Activated CD4-positive, alpha-beta T cell treated with anti-CD3 and anti-CD28 coated beads, Interleukin-2, amount 10 ng/mL, durations not matched to agents 24 days and 14 days (primary cell): ENCODE measurements around the gene ORC5. TPM values are rescaled to one million over a fixed set of nuclear protein-coding genes. Genes with fewer than 3 reads are reported as not detected.
"Not testable (repeated sequence)": the region's sequence is repeated elsewhere in the genome, so short reads cannot be mapped to it uniquely, and the experiment has no call there.

Source experiments
- DNase-seq: peaks from one replicate; pipeline ENCODE4 v3.0.0; 2022
- H3K27ac Mint-ChIP-seq: one replicate; pipeline ENCODE4 v1.8.0; 2022; ENCODE audit warnings: mild to moderate bottlenecking, mixed read lengths
- H3K27me3 Mint-ChIP-seq: one replicate; pipeline ENCODE4 v1.8.0; 2022; ENCODE audit warnings: mixed read lengths
- H3K36me3 Mint-ChIP-seq: one replicate; pipeline ENCODE4 v1.8.0; 2022; ENCODE audit warnings: low read depth, mild to moderate bottlenecking, mixed read lengths
- H3K4me1 Mint-ChIP-seq: one replicate; pipeline ENCODE4 v1.8.0; 2021; ENCODE audit warnings: mixed read lengths
- H3K4me3 Mint-ChIP-seq: one replicate; pipeline ENCODE4 v1.8.0; 2022; ENCODE audit warnings: mild to moderate bottlenecking, moderate library complexity, mixed read lengths
- H3K9me3 Mint-ChIP-seq: one replicate; pipeline ENCODE4 v1.8.0; 2021; ENCODE audit warnings: mixed read lengths
- intact Hi-C: fragments of 100-400 bp; cut with micrococcal nuclease; formaldehyde crosslinking; loops from one replicate; pipeline ENCODE4 v1.15.1; 2023
- total RNA-seq: library from RNA; stranded (reverse); gene quantifications from 2 replicates; pipeline ENCODE4 v1.2.3, GENCODE V29; 2022

ORC5 gene
- total RNA-seq, 1 donor from 2014 or later, result 35.8 TPM

- H3K4me3 Mint-ChIP-seq, result no peak overlapping the region
- intact Hi-C loops, result no loop called here
- H3K9me3 Mint-ChIP-seq, result no peaks in the 10 kb centered on the region
- H3K27me3 Mint-ChIP-seq, result peaks cover 27% of the 10 kb centered on the region
- no peak for DNase-seq
- no peaks in the 10 kb centered on the region for H3K4me1 Mint-ChIP-seq
- no peak overlapping the region for H3K27ac Mint-ChIP-seq
- no peaks in the 10 kb centered on the region for H3K36me3 Mint-ChIP-seq
Measured at GRCh38 chr7:104225451-104225850, 17.6 kb upstream of the ORC5 start.

GRCh38 chr7:104217620-104218019 is 9.8 kb upstream of the ORC5 start:
- no peaks in the 10 kb centered on the region for H3K4me1 Mint-ChIP-seq
- DNase-seq, result no peak
- H3K27me3 Mint-ChIP-seq, result peaks cover 16% of the 10 kb centered on the region
- H3K4me3 Mint-ChIP-seq, result no peak overlapping the region
- peaks cover 7% of the 10 kb centered on the region for H3K9me3 Mint-ChIP-seq
- intact Hi-C loops, result no loop called here
- H3K27ac Mint-ChIP-seq, result no peak overlapping the region
- H3K36me3 Mint-ChIP-seq, result no peaks in the 10 kb centered on the region

GRCh38 chr7:104209063-104209462 is 1.2 kb upstream of the ORC5 start:
- H3K4me3 Mint-ChIP-seq, result peak overlapping the region; percentile 96
- H3K36me3 Mint-ChIP-seq, result no peaks in the 10 kb centered on the region
- no peak overlapping the region for H3K27ac Mint-ChIP-seq
- H3K9me3 Mint-ChIP-seq, result peaks cover 4% of the 10 kb centered on the region
- no peak for DNase-seq
- peaks cover 17% of the 10 kb centered on the region for H3K4me1 Mint-ChIP-seq
- intact Hi-C loops, result no loop called here
- peaks cover 15% of the 10 kb centered on the region for H3K27me3 Mint-ChIP-seq

GRCh38 chr7:104208421-104208780 is 588 bp upstream of the ORC5 start:
- H3K4me3 Mint-ChIP-seq, result peak overlapping the region; percentile 96
- peak overlapping the region; percentile 95 for H3K27ac Mint-ChIP-seq
- H3K9me3 Mint-ChIP-seq, result peaks cover 4% of the 10 kb centered on the region
- intact Hi-C loops, result no loop called here
- peaks cover 5% of the 10 kb centered on the region for H3K36me3 Mint-ChIP-seq
- H3K27me3 Mint-ChIP-seq, result peaks cover 15% of the 10 kb centered on the region
- no peak for DNase-seq
- peaks cover 17% of the 10 kb centered on the region for H3K4me1 Mint-ChIP-seq

GRCh38 chr7:104207348-104207730 is 474 bp downstream of the ORC5 start:
- peaks cover 17% of the 10 kb centered on the region for H3K4me1 Mint-ChIP-seq
- H3K27ac Mint-ChIP-seq, result peak overlapping the region; percentile 95
- peak; percentile 69 for DNase-seq
- H3K4me3 Mint-ChIP-seq, result peak overlapping the region; percentile 96
- intact Hi-C loops, result no loop called here
- peaks cover 13% of the 10 kb centered on the region for H3K36me3 Mint-ChIP-seq
- H3K9me3 Mint-ChIP-seq, result peaks cover 4% of the 10 kb centered on the region
- H3K27me3 Mint-ChIP-seq, result peaks cover 9% of the 10 kb centered on the region

GRCh38 chr7:104206841-104207240 is 972 bp downstream of the ORC5 start:
- Mint-ChIP-seq H3K27ac (peak overlapping the region; percentile 95), H3K9me3 (peaks cover 4% of the 10 kb centered on the region), H3K36me3 (peaks cover 18% of the 10 kb centered on the region), H3K4me3 (peak overlapping the region; percentile 96), H3K27me3 (peaks cover 7% of the 10 kb centered on the region), H3K4me1 (peaks cover 17% of the 10 kb centered on the region)
- no peak for DNase-seq
- intact Hi-C loops, result no loop called here

- Mint-ChIP-seq H3K27ac (no peak overlapping the region), H3K4me1 (peaks cover 9% of the 10 kb centered on the region), H3K36me3 (peaks cover 78% of the 10 kb centered on the region), H3K9me3 (peaks cover 6% of the 10 kb centered on the region), H3K27me3 (no peaks in the 10 kb centered on the region), H3K4me3 (no peak overlapping the region)
- intact Hi-C loops, result no loop called here
- no peak for DNase-seq
Measured at GRCh38 chr7:104198673-104199278, 9.0 kb downstream of the ORC5 start.

- H3K36me3 Mint-ChIP-seq, result peaks cover 81% of the 10 kb centered on the region
Measured at GRCh38 chr7:104196161-104196560, 11.7 kb downstream of the ORC5 start.

GRCh38 chr7:104192434-104192833 is 15.4 kb downstream of the ORC5 start:
- no peaks in the 10 kb centered on the region for H3K27me3 Mint-ChIP-seq
- no peak for DNase-seq
- intact Hi-C loops, result no loop called here
- H3K36me3 Mint-ChIP-seq, result peaks cover 78% of the 10 kb centered on the region
- H3K4me1 Mint-ChIP-seq, result peaks cover 9% of the 10 kb centered on the region
- no peak overlapping the region for H3K4me3 Mint-ChIP-seq
- peaks cover 4% of the 10 kb centered on the region for H3K9me3 Mint-ChIP-seq
- no peak overlapping the region for H3K27ac Mint-ChIP-seq

More at GRCh38 chr7:104196161-104196560, 11.7 kb downstream of the ORC5 start:
- Mint-ChIP-seq H3K27ac (peak overlapping the region; percentile 0), H3K4me3 (no peak overlapping the region), H3K9me3 (peaks cover 7% of the 10 kb centered on the region), H3K4me1 (peaks cover 9% of the 10 kb centered on the region), H3K27me3 (no peaks in the 10 kb centered on the region)
- intact Hi-C loops, result no loop called here
- DNase-seq, result no peak

GRCh38 chr7:104185346-104185745 is 22.5 kb downstream of the ORC5 start:
- Mint-ChIP-seq H3K36me3 (peaks cover 69% of the 10 kb centered on the region), H3K27ac (no peak overlapping the region), H3K27me3 (no peaks in the 10 kb centered on the region), H3K4me3 (no peak overlapping the region), H3K9me3 (peaks cover 7% of the 10 kb centered on the region), H3K4me1 (no peaks in the 10 kb centered on the region)
- intact Hi-C loops, result no loop called here
- DNase-seq, result no peak

- Mint-ChIP-seq H3K27me3 (no peaks in the 10 kb centered on the region), H3K27ac (no peak overlapping the region), H3K4me3 (no peak overlapping the region), H3K9me3 (peaks cover 13% of the 10 kb centered on the region), H3K36me3 (peaks cover 63% of the 10 kb centered on the region), H3K4me1 (no peaks in the 10 kb centered on the region)
- no peak for DNase-seq
- intact Hi-C loops, result no loop called here
Measured at GRCh38 chr7:104179178-104179577, 28.6 kb downstream of the ORC5 start.

- H3K4me3 Mint-ChIP-seq, H3K27ac Mint-ChIP-seq, intact Hi-C loops, H3K4me1 Mint-ChIP-seq, DNase-seq, H3K27me3 Mint-ChIP-seq, H3K9me3 Mint-ChIP-seq: not testable (repeated sequence)
- peaks cover 52% of the 10 kb centered on the region for H3K36me3 Mint-ChIP-seq
Measured at GRCh38 chr7:104177565-104178083, 30.2 kb downstream of the ORC5 start.

- Mint-ChIP-seq H3K36me3 (peaks cover 44% of the 10 kb centered on the region), H3K9me3 (peaks cover 6% of the 10 kb centered on the region), H3K4me1 (no peaks in the 10 kb centered on the region), H3K27ac (no peak overlapping the region), H3K27me3 (no peaks in the 10 kb centered on the region), H3K4me3 (no peak overlapping the region)
- intact Hi-C loops, result no loop called here
- no peak for DNase-seq
Measured at GRCh38 chr7:104176332-104176731, 31.5 kb downstream of the ORC5 start.

GRCh38 chr7:104175361-104175984 is 32.3 kb downstream of the ORC5 start:
- no peaks in the 10 kb centered on the region for H3K27me3 Mint-ChIP-seq
- no peak overlapping the region for H3K27ac Mint-ChIP-seq
- intact Hi-C loops, result no loop called here
- peaks cover 6% of the 10 kb centered on the region for H3K9me3 Mint-ChIP-seq
- no peaks in the 10 kb centered on the region for H3K4me1 Mint-ChIP-seq
- peaks cover 38% of the 10 kb centered on the region for H3K36me3 Mint-ChIP-seq
- H3K4me3 Mint-ChIP-seq, result no peak overlapping the region
- DNase-seq, result no peak
